Mesothelial cell of epicardium (in vitro differentiated cells): Measurements from ENCODE around the gene PAFAH1B1. TPM values are rescaled to one million over a fixed set of nuclear protein-coding genes. Genes with fewer than 3 reads are reported as not detected.
"Not testable (repeated sequence)": the region's sequence is repeated elsewhere in the genome, so short reads cannot be mapped to it uniquely, and the experiment has no call there.

Experiments used
- DNase-seq, 2 experiments: peaks; one replicate each; pipeline ENCODE4 v3.0.0; 2021; ENCODE audit warnings: low spot score in 2 of 2; ENCODE audit not compliant: unreplicated experiment in 2 of 2
- H3K27ac Mint-ChIP-seq: 2 replicates; pipeline ENCODE4 v1.8.0; 2021; ENCODE audit warnings: mixed read lengths
- H3K27me3 Mint-ChIP-seq: 2 replicates; pipeline ENCODE4 v1.8.0; 2021; ENCODE audit warnings: low read depth, mixed read lengths
- H3K36me3 Mint-ChIP-seq: 2 replicates; pipeline ENCODE4 v1.8.0; 2021; ENCODE audit warnings: mixed read lengths
- H3K4me1 Mint-ChIP-seq: 2 replicates; pipeline ENCODE4 v1.8.0; 2021; ENCODE audit warnings: mixed read lengths
- H3K4me3 Mint-ChIP-seq: 2 replicates; pipeline ENCODE4 v1.8.0; 2021; ENCODE audit warnings: mild to moderate bottlenecking, moderate library complexity, mixed read lengths
- H3K9me3 Mint-ChIP-seq: 2 replicates; pipeline ENCODE4 v1.8.0; 2021; ENCODE audit warnings: mixed read lengths
- total RNA-seq: library from RNA; stranded (reverse); gene quantifications from 3 replicates; pipeline ENCODE4 v1.2.1, GENCODE V29; 2021
- TF ChIP-seq, protein P1 (sequence below): fragments of 200-600 bp; sonication (generic); IDR thresholded peaks from one replicate; pipeline ENCODE4 v1.5.0; 2021; ENCODE audit warnings: antibody characterized with exemption; ENCODE audit not compliant: unreplicated experiment

The PAFAH1B1 gene
- total RNA-seq, result 141 to 151 TPM (median 144 TPM) in 3 replicates

DNA sequence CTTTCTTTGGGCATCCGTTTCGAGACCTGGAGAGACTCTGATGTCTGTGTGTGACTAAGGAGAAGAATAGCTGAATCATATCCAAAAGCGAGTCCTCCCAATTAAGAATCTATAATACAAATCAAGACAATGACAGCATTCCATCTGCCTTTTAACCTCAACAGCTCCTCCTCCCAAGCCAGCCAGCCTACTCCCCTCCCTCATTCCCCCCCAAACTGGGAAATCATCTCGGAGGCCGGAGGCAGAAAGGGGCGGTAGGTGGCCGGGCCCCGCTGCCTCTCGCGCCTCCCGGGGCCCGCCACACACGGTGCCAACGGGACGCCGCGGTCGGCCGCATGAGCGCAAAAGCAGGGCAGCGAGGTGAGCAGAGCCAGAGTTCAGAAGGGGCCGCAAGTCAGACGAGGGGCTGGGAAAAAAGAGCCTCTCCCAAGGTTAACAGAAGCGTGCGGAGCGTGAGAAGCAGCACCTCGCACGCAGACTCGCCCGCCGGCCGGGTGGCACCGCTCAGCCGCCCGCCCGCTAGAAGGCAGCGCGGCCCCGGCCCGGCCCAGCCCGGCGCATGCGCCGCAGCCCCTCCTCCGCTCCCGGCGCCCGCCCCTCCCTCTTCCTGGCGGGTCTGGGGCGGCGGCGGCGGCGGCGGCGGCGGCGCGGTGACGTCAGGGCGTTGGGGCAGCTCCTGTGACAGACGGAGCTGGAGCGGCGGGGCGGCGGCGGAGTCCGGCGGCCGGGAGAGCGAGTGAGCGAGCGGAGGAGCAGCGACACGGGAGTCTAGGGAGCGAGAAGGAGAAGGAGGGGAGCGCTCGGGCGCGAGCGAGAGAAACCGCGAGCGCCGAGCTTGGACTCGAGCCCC, at the start of gene PAFAH1B1:
Gene PAFAH1B1, plus strand, starts transcription at position 684 of the 850 bp plus-strand sequence. CDS start 44,635 bp downstream, outside the sequence.
- TF ChIP-seq, protein P1, sequence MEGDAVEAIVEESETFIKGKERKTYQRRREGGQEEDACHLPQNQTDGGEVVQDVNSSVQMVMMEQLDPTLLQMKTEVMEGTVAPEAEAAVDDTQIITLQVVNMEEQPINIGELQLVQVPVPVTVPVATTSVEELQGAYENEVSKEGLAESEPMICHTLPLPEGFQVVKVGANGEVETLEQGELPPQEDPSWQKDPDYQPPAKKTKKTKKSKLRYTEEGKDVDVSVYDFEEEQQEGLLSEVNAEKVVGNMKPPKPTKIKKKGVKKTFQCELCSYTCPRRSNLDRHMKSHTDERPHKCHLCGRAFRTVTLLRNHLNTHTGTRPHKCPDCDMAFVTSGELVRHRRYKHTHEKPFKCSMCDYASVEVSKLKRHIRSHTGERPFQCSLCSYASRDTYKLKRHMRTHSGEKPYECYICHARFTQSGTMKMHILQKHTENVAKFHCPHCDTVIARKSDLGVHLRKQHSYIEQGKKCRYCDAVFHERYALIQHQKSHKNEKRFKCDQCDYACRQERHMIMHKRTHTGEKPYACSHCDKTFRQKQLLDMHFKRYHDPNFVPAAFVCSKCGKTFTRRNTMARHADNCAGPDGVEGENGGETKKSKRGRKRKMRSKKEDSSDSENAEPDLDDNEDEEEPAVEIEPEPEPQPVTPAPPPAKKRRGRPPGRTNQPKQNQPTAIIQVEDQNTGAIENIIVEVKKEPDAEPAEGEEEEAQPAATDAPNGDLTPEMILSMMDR, result no peak
- Mint-ChIP-seq H3K4me1 (peaks cover 28% of the 10 kb centered on the region), H3K4me3 (peak within 1 kb of the TSS; percentile 97), H3K27me3 (peaks cover 5% of the 10 kb centered on the region), H3K9me3 (no peaks in the 10 kb centered on the region), H3K36me3 (no peaks in the 10 kb centered on the region), H3K27ac (peak within 1 kb of the TSS; percentile 97)
- DNase-seq, result peak; percentile 94 to 98

DNA sequence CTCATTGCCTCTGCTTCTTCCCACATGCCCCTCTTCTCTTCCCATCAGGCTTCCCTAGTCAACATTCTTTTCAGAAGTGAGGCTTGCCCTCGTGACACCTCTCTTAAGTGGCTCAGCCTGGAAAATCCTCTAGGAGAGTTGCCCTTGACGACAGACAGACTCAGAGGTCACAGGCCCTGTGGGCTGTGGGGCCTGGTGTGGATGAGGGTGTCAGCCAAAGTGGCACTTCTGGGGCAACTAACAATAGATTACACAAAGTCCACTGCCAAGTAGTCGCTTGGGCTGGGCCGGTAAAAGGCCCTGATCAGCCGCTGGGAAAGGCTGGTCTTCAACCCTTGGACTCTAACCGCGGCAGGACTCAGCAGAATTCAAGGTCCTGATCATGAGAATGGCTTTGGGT, 48.1 kb upstream of the PAFAH1B1 start:
- no peaks in the 10 kb centered on the region for H3K9me3 Mint-ChIP-seq
- TF ChIP-seq, protein P1, result no peak
- no peak overlapping the region for H3K27ac Mint-ChIP-seq
- no peaks in the 10 kb centered on the region for H3K36me3 Mint-ChIP-seq
- no peaks in the 10 kb centered on the region for H3K27me3 Mint-ChIP-seq
- no peaks in the 10 kb centered on the region for H3K4me1 Mint-ChIP-seq
- no peak overlapping the region for H3K4me3 Mint-ChIP-seq
- no peak for DNase-seq

DNA sequence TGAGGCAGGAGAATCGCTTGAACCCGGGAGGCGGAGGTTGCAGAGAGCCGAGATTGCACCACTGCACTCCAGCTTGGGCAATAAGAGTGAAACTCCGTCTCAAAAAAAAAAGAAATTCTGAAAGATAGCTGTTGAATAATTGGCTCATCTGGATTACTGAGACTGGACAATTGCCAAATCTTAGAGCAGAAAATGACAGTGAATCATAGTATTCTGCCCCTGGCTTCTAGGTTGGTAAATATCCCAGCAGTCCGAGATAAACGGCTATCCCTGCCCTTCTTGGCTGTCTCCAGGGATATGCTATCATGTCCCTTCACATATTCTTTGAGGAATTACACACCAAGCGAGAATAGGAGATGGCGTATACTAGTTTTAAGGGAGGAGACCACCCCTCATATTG, 46.3 kb upstream of the PAFAH1B1 start:
- DNase-seq, result no peak
- Mint-ChIP-seq H3K4me1 (peaks cover 3% of the 10 kb centered on the region), H3K36me3 (no peaks in the 10 kb centered on the region), H3K27ac (no peak overlapping the region), H3K9me3 (no peaks in the 10 kb centered on the region), H3K27me3 (peaks cover 6% of the 10 kb centered on the region), H3K4me3 (no peak overlapping the region)
- TF ChIP-seq, protein P1, result no peak

DNA sequence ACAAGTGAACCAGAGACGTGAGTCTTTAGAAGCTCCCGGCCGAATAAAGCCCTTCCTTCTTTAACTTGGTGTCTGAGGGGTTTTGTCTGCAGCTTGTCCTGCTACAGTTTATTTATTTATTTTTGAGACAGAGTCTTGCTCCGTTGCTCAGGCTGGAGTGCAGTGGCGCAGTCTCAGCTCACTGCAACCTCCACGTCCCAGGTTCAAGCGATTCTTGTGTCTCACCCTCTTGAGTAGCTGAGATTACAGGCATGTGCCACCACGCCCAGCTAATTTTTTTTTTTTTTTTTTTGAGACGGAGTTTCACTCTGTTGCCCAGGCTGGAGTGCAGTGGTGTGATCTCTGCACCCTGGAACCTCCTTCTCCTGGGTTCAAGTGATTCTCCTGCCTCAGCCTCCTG, 45.4 kb upstream of the PAFAH1B1 start:
- H3K27me3 Mint-ChIP-seq, H3K27ac Mint-ChIP-seq, H3K4me3 Mint-ChIP-seq, H3K4me1 Mint-ChIP-seq, H3K9me3 Mint-ChIP-seq, H3K36me3 Mint-ChIP-seq, DNase-seq: not testable (repeated sequence)

DNA sequence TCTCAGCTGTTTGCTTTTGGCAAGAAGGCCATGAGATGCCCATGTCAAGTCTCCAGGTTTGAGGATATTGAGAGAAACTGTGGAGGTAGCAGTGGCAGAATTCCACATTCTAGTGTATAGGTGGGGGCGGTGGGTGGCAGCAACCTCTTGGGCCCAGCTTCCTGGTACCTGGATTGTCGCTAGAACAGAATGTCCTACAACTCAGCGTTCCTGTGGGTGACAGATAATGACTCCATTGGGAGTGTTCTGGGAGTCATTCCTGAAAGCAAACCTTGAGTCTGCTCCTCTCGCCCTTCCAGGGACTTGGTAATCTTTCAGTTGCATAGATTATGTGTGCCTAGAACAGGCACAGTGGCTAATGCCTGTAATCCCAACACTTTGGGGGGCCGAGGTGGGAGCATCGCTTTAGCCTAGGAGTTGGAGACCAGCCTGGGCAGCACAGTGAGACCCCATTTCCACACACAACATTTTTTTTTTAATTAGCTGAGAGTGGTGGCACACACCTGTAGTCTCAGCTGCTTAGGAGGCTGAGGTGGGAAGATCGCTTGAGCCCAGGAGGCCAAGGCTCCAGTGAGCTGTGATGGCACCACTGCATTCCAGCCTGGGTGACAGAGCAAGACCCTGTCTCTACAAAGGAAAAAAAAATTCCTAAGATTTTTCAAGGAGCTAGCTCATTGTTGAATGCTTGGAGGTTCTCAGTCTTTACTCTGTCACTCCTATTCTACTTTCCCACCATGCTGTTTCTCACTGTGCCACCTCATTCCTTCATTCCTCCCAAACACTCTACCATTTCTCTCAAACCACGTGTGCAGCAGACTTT, 43.9 kb upstream of the PAFAH1B1 start:
- H3K27me3 Mint-ChIP-seq, result peaks cover 10% of the 10 kb centered on the region
- H3K36me3 Mint-ChIP-seq, result no peaks in the 10 kb centered on the region
- no peaks in the 10 kb centered on the region for H3K9me3 Mint-ChIP-seq
- TF ChIP-seq, protein P1, result no peak
- no peak overlapping the region for H3K4me3 Mint-ChIP-seq
- peaks cover 3% of the 10 kb centered on the region for H3K4me1 Mint-ChIP-seq
- H3K27ac Mint-ChIP-seq, result no peak overlapping the region
- no peak for DNase-seq

DNA sequence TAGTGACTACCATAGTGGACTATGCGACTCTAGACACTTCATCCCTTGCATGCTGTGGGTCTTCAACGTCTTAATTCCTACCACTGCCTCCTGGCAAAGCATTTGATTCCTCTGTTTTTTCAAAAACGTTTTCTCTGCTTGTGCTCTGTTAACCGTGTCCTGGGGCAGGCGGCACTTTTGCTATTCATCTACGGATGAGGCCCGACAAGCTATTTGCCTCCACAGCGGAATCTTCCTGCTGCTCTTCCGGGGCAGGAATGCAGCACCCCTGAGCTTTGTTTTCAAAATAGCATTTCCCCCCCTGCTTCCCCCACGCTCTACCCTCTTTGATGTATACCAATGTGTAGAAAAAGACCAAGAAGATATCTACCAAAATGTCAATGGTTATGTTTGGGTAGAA, 42.0 kb upstream of the PAFAH1B1 start:
- peaks cover 10% of the 10 kb centered on the region for H3K27me3 Mint-ChIP-seq
- no peak overlapping the region for H3K27ac Mint-ChIP-seq
- DNase-seq, result no peak
- H3K4me1 Mint-ChIP-seq, result peaks cover 3% of the 10 kb centered on the region
- H3K36me3 Mint-ChIP-seq, result no peaks in the 10 kb centered on the region
- TF ChIP-seq, protein P1, result no peak
- no peak overlapping the region for H3K4me3 Mint-ChIP-seq
- no peaks in the 10 kb centered on the region for H3K9me3 Mint-ChIP-seq
